GM19455 (cell line): ENCODE results near the gene MAP7D3.
"Not testable (repeated sequence)": the region's sequence is repeated elsewhere in the genome, so short reads cannot be mapped to it uniquely, and the experiment has no call there.

Experiments
- ATAC-seq: cut with Tn5 transposase; IDR thresholded peaks from one replicate; pipeline ENCODE4 v1.9.1; 2021; ENCODE audit not compliant: unreplicated experiment

Gene MAP7D3, protein sequence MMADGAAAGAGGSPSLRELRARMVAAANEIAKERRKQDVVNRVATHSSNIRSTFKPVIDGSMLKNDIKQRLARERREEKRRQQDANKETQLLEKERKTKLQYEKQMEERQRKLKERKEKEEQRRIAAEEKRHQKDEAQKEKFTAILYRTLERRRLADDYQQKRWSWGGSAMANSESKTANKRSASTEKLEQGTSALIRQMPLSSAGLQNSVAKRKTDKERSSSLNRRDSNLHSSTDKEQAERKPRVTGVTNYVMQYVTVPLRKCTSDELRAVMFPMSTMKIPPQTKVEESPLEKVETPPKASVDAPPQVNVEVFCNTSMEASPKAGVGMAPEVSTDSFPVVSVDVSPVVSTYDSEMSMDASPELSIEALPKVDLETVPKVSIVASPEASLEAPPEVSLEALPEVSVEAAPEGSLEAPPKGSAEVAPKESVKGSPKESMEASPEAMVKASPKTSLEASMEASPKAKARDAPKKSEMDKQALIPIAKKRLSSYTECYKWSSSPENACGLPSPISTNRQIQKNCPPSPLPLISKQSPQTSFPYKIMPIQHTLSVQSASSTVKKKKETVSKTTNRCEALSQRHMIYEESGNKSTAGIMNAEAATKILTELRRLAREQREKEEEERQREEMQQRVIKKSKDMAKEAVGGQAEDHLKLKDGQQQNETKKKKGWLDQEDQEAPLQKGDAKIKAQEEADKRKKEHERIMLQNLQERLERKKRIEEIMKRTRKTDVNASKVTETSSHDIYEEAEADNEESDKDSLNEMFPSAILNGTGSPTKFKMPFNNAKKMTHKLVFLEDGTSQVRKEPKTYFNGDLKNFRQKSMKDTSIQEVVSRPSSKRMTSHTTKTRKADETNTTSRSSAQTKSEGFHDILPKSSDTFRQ

DNA sequence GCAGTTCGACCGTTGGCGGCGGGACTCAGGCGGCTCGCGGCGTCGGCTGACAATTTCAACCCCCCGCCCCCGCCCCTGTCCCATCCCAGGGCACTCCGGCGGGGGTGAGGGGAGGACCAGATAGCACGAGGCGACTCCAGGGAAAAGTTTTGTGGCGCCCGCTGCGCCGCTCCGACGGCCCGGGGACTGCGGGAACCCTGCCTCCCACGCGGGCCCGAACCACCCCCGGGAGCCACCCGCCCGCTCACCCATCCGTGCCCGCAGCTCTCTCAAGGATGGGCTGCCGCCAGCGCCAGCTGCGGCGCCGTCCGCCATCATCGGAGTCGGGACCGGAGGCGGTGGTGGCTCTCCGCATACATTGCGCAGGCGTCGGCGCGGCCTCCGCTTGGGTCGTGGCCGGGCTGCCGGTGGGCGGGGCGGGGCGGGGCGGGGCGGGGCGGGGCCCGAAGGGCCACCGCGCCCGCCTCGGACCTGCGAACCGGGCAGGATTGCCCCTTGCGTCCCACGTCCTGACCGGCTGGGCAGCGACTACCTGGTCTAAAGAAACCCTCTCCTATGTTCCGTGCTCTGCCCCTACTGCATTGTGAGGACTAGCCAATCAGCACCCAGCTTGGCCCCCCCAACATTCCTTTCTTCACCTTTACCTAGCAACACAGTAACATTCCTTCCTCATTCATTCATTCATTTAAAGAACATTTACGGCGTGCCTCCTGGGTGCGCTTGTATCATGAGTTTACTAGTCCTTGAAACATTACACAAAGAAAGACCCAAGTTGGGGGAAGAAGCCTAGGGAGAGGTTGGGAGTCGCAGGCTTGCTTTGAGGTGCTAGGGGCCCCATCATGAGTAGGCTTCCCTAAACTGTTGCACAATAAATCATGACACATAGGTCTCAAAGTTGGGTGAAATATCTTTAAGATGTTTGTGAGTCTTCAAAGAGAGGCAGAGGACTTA is at the start of gene MAP7D3:
TSS of gene MAP7D3 (minus strand) at position 360 of the 951 bp plus-strand sequence. CDS start at position 318, 42 bp downstream.
- ATAC-seq = peak; percentile 78

DNA sequence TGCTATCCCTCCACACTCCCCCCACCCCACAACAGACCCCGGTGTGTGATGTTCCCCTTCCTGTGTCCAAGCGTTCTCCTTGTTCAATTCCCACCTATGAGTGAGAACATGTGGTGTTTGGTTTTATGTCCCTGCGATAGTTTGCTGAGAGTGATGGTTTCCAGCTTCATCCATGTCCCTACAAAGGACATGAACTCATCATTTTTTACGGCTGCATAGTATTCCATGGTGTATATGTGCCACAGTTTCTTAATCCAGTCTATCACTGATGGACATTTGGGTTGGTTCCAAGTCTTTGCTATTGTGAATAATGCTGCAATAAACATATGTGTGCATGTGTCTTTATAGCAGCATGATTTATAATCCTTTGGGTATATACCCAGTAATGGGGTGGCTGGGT is 49.5 kb upstream of the MAP7D3 start, which contains the start of gene ADGRG4:
TSS of gene ADGRG4 (plus strand) at position 243 of the 400 bp plus-strand sequence. CDS start 7,815 bp downstream, outside the sequence.
- ATAC-seq = not testable (repeated sequence)

DNA sequence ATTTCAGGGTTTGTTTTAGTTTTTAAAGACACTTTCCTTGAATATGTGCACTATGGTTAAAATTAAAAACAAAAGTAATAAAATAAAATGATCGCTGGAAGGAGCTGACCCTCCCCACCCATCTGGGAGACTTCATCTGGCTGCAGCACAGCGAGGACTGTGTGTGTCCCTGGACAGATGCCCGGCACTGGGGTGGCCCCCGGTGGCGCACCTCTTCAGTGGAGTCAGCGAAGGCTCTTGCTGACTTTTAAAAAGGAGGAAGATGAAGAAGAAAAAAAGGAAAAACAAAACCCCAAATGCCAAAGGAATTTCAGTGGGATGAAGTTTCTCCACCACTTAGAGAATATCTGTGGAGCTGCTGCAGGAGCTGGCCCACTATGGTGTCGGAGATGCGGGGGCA is 44.2 kb upstream of the MAP7D3 start:
- ATAC-seq = no peak

DNA sequence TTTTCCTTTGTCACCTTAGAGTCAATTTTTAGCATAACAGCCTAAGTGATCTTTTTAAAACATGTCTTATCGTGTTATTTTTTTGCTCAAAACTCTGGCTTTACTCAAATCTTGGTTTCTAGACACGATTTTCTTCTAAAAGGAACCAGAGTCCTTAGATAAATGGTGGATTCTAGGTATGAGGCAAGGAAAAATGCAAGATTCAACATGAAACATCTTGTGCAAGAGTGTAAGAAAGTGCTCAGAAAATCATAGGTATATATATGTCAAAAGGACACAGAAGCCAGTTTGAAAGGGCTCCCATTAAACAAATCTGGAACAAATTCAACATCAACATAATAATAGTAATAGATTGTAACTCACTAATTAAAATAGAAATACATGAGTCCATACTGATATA is 41.5 kb upstream of the MAP7D3 start:
- ATAC-seq = no peak

DNA sequence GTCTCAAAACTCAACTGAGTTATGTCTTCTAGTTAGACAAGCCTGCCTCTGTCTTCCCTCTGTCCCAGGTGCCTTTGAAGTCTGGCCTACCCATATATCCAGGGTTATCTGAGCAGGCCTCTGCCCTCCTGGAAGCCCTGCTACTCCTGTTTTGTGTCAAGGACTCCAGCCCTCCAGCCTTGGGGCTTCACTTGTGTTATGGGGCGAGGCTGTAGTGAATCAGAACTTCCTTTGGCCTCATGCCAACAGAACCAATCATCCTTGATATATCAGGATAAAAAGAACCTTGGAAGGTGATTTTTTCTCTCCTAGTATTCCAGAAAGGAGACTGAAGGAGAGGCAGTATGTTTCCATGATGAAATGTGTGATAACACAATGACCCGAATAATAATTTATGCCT is 40.6 kb upstream of the MAP7D3 start:
- no peak for ATAC-seq

DNA sequence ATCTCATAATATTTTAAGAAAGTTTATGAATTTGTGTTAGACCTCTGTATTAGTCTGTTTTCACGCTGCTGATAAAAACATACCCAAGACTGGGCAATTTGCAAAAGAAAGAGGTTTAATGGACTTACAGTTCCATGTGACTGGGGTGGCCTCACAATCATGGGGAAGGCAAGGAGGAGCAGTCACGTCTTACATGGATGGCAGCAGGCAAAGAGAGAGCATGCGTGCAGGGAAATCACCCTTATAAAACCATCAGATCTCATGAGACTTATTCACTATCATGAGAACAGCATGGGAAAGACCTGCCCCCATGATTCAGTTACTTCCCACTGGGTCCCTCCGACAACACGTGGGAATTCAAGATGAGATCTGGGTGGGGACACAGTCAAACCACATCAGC is 35.2 kb upstream of the MAP7D3 start:
- ATAC-seq = not testable (repeated sequence)

DNA sequence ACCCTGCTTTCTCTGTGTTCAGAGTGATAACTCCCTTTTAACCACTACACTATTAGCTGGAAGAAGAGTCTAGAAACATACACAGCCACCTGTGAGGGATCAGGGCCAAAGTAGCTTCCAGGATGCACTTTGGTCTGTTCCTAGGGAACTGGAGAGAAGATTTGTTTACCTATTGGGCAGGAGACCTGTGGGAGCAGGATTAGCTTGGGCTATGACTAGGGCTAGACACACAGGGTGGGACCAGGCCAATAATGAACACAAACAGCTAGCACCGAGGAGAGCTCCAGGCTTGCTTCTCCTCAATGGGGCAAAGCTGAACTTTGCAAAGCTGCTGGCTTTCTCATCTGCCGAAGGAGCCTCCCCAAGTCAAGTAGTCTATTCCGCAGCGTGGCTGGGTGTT is 24.4 kb upstream of the MAP7D3 start:
- no peak for ATAC-seq

DNA sequence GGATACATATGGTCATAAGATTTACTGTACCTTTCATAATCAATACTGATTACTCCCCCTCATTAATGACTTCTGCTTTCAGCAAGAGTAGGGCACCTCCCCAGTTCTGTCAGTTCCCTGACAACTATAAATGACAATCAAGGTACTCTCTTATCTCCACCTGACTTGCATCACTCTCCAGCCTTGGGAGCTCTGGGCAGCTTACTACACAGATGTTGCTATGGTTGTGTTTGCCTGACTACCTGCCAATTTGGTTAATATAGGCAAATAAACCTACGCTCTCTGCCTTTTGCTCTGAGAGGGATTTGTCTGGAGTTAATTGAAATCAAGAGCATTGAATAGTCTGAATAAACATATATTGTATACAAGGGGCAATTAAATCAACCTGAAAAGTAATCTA is 22.8 kb upstream of the MAP7D3 start:
- ATAC-seq = no peak

DNA sequence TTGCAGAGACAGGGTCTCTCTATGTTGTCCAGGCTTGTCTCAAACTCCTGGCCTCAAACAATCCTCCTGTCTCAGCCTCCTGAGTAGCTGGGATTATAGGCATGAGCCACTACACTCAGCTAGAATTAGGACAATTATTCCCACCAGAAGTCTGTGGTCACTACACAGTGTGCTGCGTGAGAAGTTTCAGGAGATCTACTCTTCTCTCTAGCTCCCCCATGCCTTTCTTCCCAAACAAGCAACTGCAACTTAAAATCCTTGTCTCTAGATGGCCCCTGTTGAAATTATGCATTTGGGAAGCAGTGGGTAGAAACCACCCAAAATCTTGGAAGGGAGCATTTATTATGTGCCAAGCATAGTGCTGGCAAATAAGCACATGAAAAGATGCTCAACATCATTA is 21.1 kb upstream of the MAP7D3 start:
- ATAC-seq = no peak

DNA sequence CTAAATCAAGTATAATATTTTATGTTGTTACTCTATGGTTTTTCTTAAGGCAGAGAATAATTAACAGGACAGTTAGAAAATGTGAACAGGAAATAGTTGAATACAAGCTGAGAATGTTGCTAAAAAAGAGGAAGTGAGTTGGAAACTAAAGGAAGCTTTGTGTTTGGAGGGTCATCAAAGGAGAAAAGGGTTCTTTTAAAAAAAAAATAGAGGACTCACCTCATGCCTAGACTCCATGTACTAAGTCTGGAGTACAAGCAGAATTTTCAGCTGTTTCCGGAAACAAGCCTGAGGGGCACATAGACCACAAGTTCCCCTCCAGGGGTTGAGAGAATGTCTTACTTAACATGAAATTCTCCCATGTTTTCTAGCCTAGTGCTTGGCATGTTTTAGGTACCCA is 20.1 kb upstream of the MAP7D3 start:
- no peak for ATAC-seq

DNA sequence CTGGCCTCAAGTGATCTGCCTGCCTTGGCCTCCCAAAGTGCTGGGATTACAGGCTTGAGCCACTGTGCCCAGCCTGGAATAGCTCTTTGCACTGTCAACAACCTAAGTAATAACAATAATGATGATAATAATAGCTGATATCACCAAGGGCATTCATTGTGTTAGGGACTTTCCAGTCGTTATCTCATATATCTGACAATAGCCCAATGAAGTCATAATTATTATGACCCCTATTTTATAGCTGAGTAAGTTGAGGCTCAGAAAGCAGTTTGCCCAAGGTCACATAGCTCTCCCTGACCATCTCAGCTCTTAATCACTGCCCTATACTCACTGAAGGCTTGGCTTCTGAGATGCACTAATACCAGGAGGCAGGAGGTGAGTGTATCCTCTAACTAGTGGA is 18.7 kb upstream of the MAP7D3 start:
- ATAC-seq = no peak

DNA sequence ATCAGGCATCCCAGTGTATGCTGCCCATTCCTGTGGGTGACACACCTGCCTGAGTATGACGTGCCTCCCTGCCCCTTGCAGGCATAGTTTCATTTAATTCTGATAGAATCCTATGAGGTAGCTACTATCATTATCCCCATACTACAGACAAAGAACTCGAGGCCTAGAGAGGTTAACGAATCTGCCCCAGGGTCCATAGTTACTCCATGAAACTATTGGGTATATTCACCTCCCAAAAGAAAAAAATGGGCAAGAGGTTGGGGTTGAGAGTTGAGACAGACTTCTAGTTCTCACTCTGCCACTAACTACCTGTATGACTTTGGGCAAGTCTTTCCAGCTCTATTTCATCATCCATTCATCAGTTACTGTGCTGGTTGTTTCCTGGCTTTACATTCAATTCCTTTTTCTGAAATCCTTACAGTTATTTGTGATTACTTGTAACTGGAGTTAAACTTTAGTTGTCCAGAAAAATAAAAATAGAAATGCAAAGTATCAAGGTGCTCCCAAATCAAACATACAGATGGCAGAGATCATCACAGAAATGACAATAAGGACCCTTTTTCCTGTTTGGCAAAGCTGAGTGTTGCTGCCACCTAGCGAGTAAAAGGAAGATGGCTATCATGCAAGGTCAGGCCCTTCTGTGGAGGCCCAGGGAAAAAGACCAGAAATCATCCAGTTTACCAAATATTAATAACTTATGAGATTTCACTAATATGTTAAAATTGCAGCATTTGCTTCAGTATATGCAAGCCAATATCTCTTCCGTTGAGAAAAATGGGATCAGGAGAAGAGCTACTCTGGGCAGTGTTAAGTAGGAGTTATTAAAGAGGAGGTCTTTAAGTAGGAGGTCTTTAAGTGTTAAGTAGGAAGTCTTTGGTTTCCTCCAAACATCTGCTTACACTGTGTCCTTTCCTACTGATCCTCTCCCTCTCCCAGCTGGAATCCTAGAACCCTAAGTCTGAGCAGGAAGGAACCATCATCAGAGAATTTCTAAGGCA is 17.1 kb upstream of the MAP7D3 start:
- ATAC-seq = peak; percentile 75

DNA sequence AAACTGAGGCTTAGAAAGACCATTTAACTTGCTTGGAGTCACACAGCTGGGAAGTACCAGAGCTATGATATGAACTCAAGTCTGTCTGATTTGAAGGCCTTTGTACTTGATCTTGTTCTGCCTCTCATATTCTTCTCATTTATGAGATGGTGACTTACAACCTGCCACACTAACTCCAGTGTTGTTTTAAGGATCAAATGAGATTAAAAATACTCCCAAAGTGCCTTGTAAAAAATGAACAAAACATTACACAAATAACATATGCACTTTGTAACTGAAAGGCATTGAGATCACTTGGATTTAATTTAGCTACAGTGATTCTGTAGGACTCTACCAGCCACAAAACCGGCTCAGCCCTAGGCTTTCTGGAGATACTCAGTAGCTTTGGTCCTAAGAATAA is 15.6 kb upstream of the MAP7D3 start:
- no peak for ATAC-seq

DNA sequence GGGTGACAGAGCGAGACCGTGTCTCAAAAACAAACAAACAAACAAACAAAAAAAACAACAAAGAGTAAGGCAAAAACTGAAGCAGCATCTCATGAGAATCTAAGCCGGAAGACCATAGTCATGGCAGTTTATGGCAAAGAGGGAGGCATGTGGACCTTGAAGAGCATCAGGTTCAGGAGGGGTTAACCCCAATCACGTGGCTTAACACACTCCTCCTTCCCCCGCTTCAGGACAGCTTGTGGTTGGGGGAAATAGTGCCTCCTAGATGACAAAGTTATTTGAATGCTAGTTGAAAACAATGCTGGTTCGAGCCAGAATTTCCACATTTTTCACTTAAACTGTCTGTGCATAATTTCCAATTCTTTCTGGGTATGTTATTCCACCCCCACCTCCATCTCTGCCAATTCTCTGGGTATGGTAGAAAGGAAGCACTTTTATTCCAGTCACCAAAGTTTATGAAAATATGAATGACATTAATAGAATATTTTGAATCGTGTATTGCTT is 11.7 kb upstream of the MAP7D3 start:
- ATAC-seq = no peak

DNA sequence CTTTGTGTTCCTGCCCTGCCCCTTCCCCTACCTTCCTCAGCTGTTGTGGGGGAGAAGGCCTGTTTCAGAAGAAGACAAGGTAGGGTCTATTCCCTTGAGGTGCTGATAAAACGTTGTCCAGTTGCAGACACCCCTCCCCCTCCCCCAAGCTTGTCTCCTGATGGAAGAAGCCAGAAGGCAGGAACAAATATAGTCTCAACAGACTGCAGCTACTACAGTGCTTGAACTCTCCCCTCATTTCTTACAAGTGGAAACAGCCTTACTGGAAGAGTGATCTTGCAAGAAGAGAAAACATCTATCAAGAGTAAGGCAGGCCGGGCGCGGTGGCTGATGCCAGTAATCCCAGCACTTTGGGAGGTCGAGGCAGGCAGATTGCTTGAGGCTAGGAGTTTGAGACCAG is 11.0 kb upstream of the MAP7D3 start:
- ATAC-seq = no peak

DNA sequence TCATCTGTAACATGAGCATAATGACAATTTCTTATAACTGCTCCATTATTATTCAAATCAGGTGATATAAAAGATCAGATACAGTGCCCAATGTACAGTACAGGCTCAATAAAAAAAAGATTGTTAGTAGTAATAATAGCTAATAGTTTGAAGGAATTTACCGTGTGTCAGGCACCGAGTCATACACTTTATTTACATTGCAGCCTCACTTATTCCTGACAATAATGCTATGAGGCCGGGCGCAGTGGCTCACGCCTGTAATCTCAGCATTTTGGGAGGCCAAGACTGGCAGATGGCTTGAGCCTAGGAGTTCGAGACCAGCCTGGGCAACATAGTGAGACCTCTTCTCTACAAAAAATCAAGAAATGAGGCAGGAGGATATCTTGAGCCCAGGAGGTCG is 10.1 kb upstream of the MAP7D3 start:
- ATAC-seq = no peak

DNA sequence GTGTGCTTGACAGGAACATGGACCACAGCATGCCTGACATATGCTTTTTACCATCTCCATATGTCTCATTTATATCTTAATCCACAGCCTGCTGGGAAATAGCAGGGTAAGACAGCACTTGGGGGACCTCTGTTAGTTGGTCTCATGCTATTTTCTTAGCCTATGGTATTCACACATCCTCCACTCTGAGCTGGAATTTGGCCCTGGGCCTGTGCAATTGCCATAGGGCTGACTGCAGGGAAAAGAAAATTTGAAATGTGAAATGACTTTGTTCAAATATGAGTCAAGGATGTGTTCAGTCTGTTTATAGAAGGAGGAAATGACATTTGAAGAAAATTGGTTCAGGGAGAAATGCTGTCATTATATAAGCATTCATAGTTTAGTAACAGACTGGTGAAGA is 9.6 kb upstream of the MAP7D3 start:
- ATAC-seq = no peak

DNA sequence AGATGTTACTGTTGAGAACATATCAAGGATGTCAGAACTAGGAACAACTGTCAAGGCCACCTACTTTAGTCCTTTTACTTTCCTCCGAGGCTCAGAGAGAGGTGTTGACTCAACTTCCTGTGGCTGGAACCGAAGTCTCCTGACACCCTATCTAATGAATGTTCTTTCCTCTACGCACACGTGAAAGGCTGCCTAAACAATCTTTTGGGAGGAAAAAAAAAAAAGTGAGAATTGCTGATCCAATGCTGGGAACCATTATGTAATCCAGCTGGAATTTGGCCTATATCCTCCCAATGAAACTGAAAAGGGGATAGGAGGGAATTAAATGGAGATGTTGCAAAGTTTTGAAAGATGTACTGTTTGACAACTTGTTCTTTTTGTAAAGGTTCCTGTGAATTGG is 8.3 kb upstream of the MAP7D3 start:
- ATAC-seq = no peak

DNA sequence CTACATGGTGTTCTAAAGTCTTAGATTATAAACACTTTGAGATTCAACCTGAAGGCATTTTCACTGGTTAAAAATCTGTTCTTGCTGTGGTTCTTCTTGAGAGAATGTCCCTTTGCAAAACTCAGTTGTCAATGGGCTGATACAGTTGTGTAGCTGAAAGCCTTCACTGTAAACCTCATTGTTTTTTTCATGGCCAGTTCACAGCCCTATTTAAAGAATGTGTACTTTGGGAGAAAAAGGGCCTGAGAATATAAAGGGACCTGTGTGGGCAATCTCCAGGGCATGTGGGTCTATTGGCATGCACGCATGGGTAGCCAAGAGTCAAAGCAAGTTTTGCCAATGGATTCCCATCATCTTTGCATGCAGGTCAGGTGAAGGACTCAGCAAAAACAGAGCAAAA is 7.8 kb upstream of the MAP7D3 start:
- ATAC-seq = no peak
